ENCODE measurements around the gene ATG4D.

ATG4D gene

GRCh38 chr19:10582091-10582490 lies 38.4 kb downstream of the ATG4D start:
- DNase-seq = no peak

DNA sequence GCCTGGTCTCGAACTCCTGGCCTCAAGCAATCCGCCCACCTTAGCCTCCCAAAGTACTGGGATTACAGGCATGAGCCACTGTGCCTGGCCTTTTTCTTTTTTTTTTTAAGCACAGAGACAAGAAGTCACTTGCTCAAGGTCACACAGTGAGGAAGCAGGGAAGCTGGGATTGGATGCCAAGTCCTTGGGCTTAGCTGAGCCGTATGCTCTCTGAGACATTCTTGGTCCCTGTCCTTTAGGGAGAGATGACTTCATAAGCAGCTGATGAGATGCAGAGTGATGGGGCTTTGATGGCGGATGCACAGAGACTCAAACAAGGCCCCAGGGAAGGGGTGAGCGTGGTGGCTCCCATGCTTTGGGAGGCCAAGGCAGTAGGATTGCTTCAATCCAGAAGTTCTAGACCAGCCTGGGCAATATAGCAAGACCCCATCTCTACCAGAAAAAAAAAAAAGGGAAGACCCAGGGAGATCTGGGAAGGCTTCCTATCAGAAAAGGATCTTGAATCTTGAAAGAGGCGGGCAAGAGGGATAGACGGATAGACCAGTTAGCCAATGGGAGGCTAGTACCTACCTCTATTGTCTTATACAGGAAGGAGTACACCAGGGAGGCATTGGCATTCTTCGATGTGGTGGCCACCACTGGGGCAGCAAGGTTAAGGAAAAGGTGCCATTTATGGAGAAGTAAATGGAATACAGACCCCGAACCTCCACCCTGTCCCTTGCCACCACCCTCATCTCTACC lies 39.5 kb downstream of the ATG4D start:
- no peak for DNase-seq

GRCh38 chr19:10586396-10586795 lies 42.7 kb downstream of the ATG4D start:
- no peak for DNase-seq

- no peak for DNase-seq
Observed at GRCh38 chr19:10587022-10587838, 43.5 kb downstream of the ATG4D start, which contains the start of gene AP1M2. AP1M2 (minus strand) TSS chr19:10587312; CDS start chr19:10587231, 81 bp downstream.

GRCh38 chr19:10587839-10588150 lies 44.1 kb downstream of the ATG4D start:
- DNase-seq = no peak

DNA sequence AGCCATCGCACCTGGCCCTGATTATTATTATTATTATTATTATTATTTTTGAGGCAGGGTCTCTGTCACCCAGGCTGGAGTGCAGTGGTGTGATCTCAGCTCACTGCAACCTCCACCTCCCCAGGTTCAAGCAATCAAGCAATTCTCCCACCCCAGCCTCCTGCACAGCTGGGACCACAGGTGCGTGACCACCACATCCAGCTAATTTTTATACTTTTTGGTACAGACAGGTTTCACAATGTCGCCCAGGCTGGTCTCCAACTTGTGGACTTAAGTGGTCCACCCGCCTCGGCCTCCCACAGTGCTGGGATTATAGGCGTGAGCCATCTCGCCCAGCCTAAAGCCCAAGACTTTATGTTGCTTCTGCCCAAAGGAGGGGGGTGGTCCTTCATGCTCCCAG lies 49.4 kb downstream of the ATG4D start:
- no peak for DNase-seq

GRCh38 chr19:10593820-10594637 lies 50.3 kb downstream of the ATG4D start:
- DNase-seq = no peak

DNA sequence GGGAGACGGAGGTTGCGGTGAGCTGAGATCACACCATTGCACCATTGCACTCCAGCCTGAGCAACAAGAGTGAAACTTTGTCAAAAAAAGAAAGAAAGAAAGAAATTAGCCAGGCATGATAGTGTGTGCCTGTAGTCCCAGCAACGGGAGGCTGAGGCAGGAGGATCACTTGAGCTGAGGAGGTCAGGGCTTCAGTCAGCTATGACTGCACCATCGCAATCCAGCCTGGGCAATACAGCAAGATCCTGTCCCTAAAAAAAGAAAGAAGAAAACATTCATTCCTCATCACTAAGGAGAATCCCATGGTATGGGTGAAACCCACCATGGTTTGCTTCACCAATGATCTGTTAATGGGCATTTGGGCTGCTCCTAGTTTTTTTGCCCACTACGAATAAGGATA lies 56.4 kb downstream of the ATG4D start:
- DNase-seq = no peak

DNA sequence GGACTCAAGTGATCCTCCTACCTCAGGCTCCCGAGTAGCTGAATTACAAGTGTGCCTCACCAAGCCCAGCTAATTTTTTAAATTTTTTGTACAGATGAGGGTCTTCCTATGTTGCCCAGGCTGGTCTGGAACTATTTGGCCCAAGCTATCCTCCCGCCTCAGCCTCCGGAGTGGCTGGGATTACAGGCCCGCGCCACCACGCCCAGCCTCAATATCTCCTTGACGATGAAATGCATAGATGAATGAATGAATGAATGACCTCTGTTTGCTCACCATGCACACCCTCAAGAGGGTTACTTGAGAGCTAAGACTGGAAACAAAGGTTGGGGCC lies 58.3 kb downstream of the ATG4D start:
- DNase-seq = no peak

DNA sequence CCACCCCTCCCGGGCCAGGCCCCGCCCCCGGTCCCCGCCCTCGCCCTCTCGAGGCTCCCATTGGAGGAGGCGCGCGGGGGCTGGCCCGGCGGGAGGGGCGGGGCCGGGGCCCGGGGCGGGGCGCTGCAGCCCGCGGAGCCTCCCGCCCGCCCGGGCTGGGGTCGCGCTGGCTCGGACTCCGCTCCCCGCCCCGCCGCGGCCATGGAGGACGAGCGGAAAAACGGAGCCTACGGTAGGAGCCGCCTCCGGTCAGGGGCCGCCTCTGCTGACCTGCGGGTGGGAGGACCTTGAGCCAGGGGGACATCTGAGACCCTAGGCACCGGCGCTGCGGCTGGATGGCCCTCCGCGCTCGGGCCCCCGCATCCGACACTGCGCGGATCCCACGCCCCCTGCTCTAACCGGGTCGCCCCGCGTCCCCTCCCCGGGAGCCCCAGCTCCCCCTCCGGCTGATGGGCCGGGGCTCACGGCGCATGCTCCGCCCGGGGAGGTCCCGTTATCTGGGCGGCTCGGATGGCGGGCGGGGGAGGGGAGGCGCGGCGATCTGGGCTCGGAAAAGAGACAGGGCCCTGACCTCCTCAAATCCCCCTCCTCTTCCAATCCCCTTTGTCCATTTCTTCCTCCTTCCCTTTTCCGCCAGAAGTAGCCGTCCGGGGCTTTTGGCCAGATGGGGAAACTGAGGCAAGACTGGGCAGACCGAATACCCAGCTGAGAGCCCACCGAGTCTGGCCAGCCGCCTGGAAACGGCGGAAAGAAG lies 58.8 kb downstream of the ATG4D start:
- DNase-seq = peak; percentile 34 to 85
